Subcutaneous adipose tissue (tissue), 4 donors: ENCODE measurements around the gene AHSG. TPM values are rescaled to one million over a fixed set of nuclear protein-coding genes. Genes with fewer than 3 reads are reported as not detected.

Experiments used
- total RNA-seq, 4 donors: library from RNA; depleted of rRNA; stranded (reverse); fragments of >200 nt; gene quantifications; one replicate each; pipeline ENCODE4 v1.1.0, GENCODE V29; 2016
- TF ChIP-seq, protein P1 (sequence below): fragments of 450-650 bp; IDR thresholded peaks from one replicate; pipeline ENCODE4 v1.5.1; 2016; ENCODE audit warnings: low read depth, mild to moderate bottlenecking, control low read depth, antibody characterized with exemption, moderate library complexity

The AHSG gene
- total RNA-seq, 4 donors from 2014 or later, result not detected

DNA sequence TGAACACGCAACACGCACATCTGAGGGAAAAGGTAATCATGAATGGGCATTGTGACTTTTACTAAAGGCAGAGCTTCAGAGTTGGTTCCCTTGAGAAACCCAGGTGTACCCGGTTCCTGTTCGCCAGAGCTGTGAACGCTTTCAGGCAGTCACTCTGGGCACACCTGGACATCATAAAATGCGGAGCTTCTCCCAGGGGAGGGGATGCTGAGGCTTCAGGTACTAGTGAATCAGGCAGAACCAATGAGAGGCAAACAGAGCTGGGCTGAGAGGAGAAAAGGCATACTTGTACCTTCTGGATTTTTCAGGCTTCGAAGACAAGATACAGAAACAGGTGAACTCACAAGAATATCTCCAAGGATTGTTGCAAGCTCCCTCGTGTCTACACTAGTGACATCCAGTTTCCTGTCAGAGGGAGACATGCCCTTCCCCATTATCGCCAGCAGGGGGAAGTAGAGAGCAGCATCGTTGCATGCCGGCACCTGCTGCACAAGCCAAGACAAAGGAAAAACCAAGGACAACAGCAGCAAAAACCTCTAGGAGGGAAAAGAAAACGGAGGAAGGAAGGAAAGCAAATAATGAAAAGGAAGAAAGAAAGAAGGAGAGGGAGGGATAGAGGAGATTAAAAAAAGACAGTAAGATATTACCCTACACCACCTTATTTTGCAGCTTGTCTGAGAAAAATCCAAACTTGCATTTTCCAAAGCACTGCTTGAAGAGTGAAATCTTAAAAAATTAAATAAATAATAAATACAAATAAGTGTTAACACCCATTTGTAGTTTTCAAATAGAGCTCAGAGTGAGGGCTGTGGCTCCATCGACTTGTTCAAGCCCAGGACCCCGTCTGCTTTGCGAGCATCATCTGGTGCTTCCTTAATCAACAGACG, 2.0 kb downstream of the AHSG start:
- TF ChIP-seq, protein P1, sequence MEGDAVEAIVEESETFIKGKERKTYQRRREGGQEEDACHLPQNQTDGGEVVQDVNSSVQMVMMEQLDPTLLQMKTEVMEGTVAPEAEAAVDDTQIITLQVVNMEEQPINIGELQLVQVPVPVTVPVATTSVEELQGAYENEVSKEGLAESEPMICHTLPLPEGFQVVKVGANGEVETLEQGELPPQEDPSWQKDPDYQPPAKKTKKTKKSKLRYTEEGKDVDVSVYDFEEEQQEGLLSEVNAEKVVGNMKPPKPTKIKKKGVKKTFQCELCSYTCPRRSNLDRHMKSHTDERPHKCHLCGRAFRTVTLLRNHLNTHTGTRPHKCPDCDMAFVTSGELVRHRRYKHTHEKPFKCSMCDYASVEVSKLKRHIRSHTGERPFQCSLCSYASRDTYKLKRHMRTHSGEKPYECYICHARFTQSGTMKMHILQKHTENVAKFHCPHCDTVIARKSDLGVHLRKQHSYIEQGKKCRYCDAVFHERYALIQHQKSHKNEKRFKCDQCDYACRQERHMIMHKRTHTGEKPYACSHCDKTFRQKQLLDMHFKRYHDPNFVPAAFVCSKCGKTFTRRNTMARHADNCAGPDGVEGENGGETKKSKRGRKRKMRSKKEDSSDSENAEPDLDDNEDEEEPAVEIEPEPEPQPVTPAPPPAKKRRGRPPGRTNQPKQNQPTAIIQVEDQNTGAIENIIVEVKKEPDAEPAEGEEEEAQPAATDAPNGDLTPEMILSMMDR, result no peak

GRCh38 chr3:186616299-186616617, 3.4 kb downstream of the AHSG start:
- TF ChIP-seq, protein P1, result no peak

GRCh38 chr3:186617036-186617946, 4.4 kb downstream of the AHSG start:
- TF ChIP-seq, protein P1, result no peak

- TF ChIP-seq, protein P1, result no peak
Measured at GRCh38 chr3:186618318-186618938, 5.6 kb downstream of the AHSG start.

- TF ChIP-seq, protein P1, result no peak
Measured at GRCh38 chr3:186619787-186620212, 6.9 kb downstream of the AHSG start.

- TF ChIP-seq, protein P1, result no peak
Measured at GRCh38 chr3:186620213-186621092, 7.6 kb downstream of the AHSG start.
